ENCODE results near the gene CACNB2.

Gene CACNB2

GRCh38 chr10:18474118-18474455, 333.9 kb downstream of the CACNB2 start:
- Histone ChIP-seq H3K36me3 (ENCODE audit: insufficient read depth, low read length) (no peaks in the 10 kb centered on the region), H3K9me3 (ENCODE audit: control insufficient read depth, insufficient read depth, low read length) (no peaks in the 10 kb centered on the region), H3K4me1 (ENCODE audit: insufficient read depth, low read length) (no peaks in the 10 kb centered on the region), H3K9ac (ENCODE audit: low read depth, low read length) (no peak overlapping the region)

GRCh38 chr10:18476076-18476647, 335.9 kb downstream of the CACNB2 start:
- no peaks in the 10 kb centered on the region for H3K9me3 ChIP-seq (ENCODE audit: control insufficient read depth, insufficient read depth, low read length)
- H3K36me3 ChIP-seq (ENCODE audit: insufficient read depth, low read length) = no peaks in the 10 kb centered on the region
- no peak overlapping the region for H3K9ac ChIP-seq (ENCODE audit: low read depth, low read length)
- no peaks in the 10 kb centered on the region for H3K4me1 ChIP-seq (ENCODE audit: insufficient read depth, low read length)

GRCh38 chr10:18478354-18478753, 338.1 kb downstream of the CACNB2 start:
- no peaks in the 10 kb centered on the region for H3K4me1 ChIP-seq (ENCODE audit: insufficient read depth, low read length)
- H3K9ac ChIP-seq (ENCODE audit: low read depth, low read length) = no peak overlapping the region

GRCh38 chr10:18479502-18479901, 339.3 kb downstream of the CACNB2 start:
- H3K9ac ChIP-seq (ENCODE audit: low read depth, low read length) = no peak overlapping the region
- no peaks in the 10 kb centered on the region for H3K9me3 ChIP-seq (ENCODE audit: control insufficient read depth, insufficient read depth, low read length)
- no peaks in the 10 kb centered on the region for H3K36me3 ChIP-seq (ENCODE audit: insufficient read depth, low read length)

More at GRCh38 chr10:18478354-18478753, 338.1 kb downstream of the CACNB2 start:
- no peaks in the 10 kb centered on the region for H3K9me3 ChIP-seq (ENCODE audit: control insufficient read depth, insufficient read depth, low read length)
- no peaks in the 10 kb centered on the region for H3K36me3 ChIP-seq (ENCODE audit: insufficient read depth, low read length)

GRCh38 chr10:18483516-18484186, 343.4 kb downstream of the CACNB2 start:
- Histone ChIP-seq H3K4me1 (ENCODE audit: insufficient read depth, low read length) (no peaks in the 10 kb centered on the region), H3K9me3 (ENCODE audit: control insufficient read depth, insufficient read depth, low read length) (no peaks in the 10 kb centered on the region), H3K9ac (ENCODE audit: low read depth, low read length) (no peak overlapping the region), H3K36me3 (ENCODE audit: insufficient read depth, low read length) (no peaks in the 10 kb centered on the region)

More at GRCh38 chr10:18479502-18479901, 339.3 kb downstream of the CACNB2 start:
- H3K4me1 ChIP-seq (ENCODE audit: insufficient read depth, low read length) = no peaks in the 10 kb centered on the region

- Histone ChIP-seq H3K36me3 (ENCODE audit: insufficient read depth, low read length) (no peaks in the 10 kb centered on the region), H3K9me3 (ENCODE audit: control insufficient read depth, insufficient read depth, low read length) (no peaks in the 10 kb centered on the region), H3K4me1 (ENCODE audit: insufficient read depth, low read length) (no peaks in the 10 kb centered on the region), H3K9ac (ENCODE audit: low read depth, low read length) (no peak overlapping the region)
Observed at GRCh38 chr10:18486438-18486837, 346.2 kb downstream of the CACNB2 start.

GRCh38 chr10:18490755-18491154, 350.5 kb downstream of the CACNB2 start:
- no peaks in the 10 kb centered on the region for H3K36me3 ChIP-seq (ENCODE audit: insufficient read depth, low read length)
- no peak overlapping the region for H3K9ac ChIP-seq (ENCODE audit: low read depth, low read length)
- no peaks in the 10 kb centered on the region for H3K4me1 ChIP-seq (ENCODE audit: insufficient read depth, low read length)
- H3K9me3 ChIP-seq (ENCODE audit: control insufficient read depth, insufficient read depth, low read length) = no peaks in the 10 kb centered on the region

- no peaks in the 10 kb centered on the region for H3K36me3 ChIP-seq (ENCODE audit: insufficient read depth, low read length)
- H3K9me3 ChIP-seq (ENCODE audit: control insufficient read depth, insufficient read depth, low read length) = no peaks in the 10 kb centered on the region
- no peak overlapping the region for H3K9ac ChIP-seq (ENCODE audit: low read depth, low read length)
- H3K4me1 ChIP-seq (ENCODE audit: insufficient read depth, low read length) = no peaks in the 10 kb centered on the region
Observed at GRCh38 chr10:18497806-18498369, 357.7 kb downstream of the CACNB2 start.

- no peaks in the 10 kb centered on the region for H3K9me3 ChIP-seq (ENCODE audit: control insufficient read depth, insufficient read depth, low read length)
- H3K36me3 ChIP-seq (ENCODE audit: insufficient read depth, low read length) = no peaks in the 10 kb centered on the region
- no peak overlapping the region for H3K9ac ChIP-seq (ENCODE audit: low read depth, low read length)
- H3K4me1 ChIP-seq (ENCODE audit: insufficient read depth, low read length) = no peaks in the 10 kb centered on the region
Observed at GRCh38 chr10:18498998-18499397, 358.8 kb downstream of the CACNB2 start.

GRCh38 chr10:18500576-18500975, 360.4 kb downstream of the CACNB2 start:
- H3K9ac ChIP-seq (ENCODE audit: low read depth, low read length) = no peak overlapping the region
- H3K9me3 ChIP-seq (ENCODE audit: control insufficient read depth, insufficient read depth, low read length) = no peaks in the 10 kb centered on the region
- no peaks in the 10 kb centered on the region for H3K36me3 ChIP-seq (ENCODE audit: insufficient read depth, low read length)
- H3K4me1 ChIP-seq (ENCODE audit: insufficient read depth, low read length) = no peaks in the 10 kb centered on the region

- H3K9me3 ChIP-seq (ENCODE audit: control insufficient read depth, insufficient read depth, low read length) = no peaks in the 10 kb centered on the region
- H3K9ac ChIP-seq (ENCODE audit: low read depth, low read length) = no peak overlapping the region
- no peaks in the 10 kb centered on the region for H3K36me3 ChIP-seq (ENCODE audit: insufficient read depth, low read length)
Observed at GRCh38 chr10:18501198-18501597, 361.0 kb downstream of the CACNB2 start.

GRCh38 chr10:18501629-18502028, 361.4 kb downstream of the CACNB2 start:
- Histone ChIP-seq H3K9ac (ENCODE audit: low read depth, low read length) (no peak overlapping the region), H3K36me3 (ENCODE audit: insufficient read depth, low read length) (no peaks in the 10 kb centered on the region), H3K9me3 (ENCODE audit: control insufficient read depth, insufficient read depth, low read length) (no peaks in the 10 kb centered on the region), H3K4me1 (ENCODE audit: insufficient read depth, low read length) (no peaks in the 10 kb centered on the region)

More at GRCh38 chr10:18501198-18501597, 361.0 kb downstream of the CACNB2 start:
- no peaks in the 10 kb centered on the region for H3K4me1 ChIP-seq (ENCODE audit: insufficient read depth, low read length)

GRCh38 chr10:18504161-18504560, 363.9 kb downstream of the CACNB2 start:
- no peaks in the 10 kb centered on the region for H3K36me3 ChIP-seq (ENCODE audit: insufficient read depth, low read length)
- no peaks in the 10 kb centered on the region for H3K4me1 ChIP-seq (ENCODE audit: insufficient read depth, low read length)
- H3K9ac ChIP-seq (ENCODE audit: low read depth, low read length) = no peak overlapping the region
- H3K9me3 ChIP-seq (ENCODE audit: control insufficient read depth, insufficient read depth, low read length) = no peaks in the 10 kb centered on the region

GRCh38 chr10:18505456-18506118, 365.4 kb downstream of the CACNB2 start:
- H3K4me1 ChIP-seq (ENCODE audit: insufficient read depth, low read length) = no peaks in the 10 kb centered on the region
- H3K9ac ChIP-seq (ENCODE audit: low read depth, low read length) = no peak overlapping the region
- no peaks in the 10 kb centered on the region for H3K9me3 ChIP-seq (ENCODE audit: control insufficient read depth, insufficient read depth, low read length)
- no peaks in the 10 kb centered on the region for H3K36me3 ChIP-seq (ENCODE audit: insufficient read depth, low read length)

- no peaks in the 10 kb centered on the region for H3K36me3 ChIP-seq (ENCODE audit: insufficient read depth, low read length)
- H3K9ac ChIP-seq (ENCODE audit: low read depth, low read length) = no peak overlapping the region
- no peaks in the 10 kb centered on the region for H3K4me1 ChIP-seq (ENCODE audit: insufficient read depth, low read length)
- no peaks in the 10 kb centered on the region for H3K9me3 ChIP-seq (ENCODE audit: control insufficient read depth, insufficient read depth, low read length)
Observed at GRCh38 chr10:18508587-18508986, 368.4 kb downstream of the CACNB2 start.

All from ES-I3 (cell line).